Measurements from ENCODE around the gene KEAP1. TPM values are rescaled to one million over a fixed set of nuclear protein-coding genes. Genes with fewer than 3 reads are reported as not detected.
"Not testable (repeated sequence)": the region's sequence is repeated elsewhere in the genome, so short reads cannot be mapped to it uniquely, and the experiment has no call there.

The KEAP1 gene
- total RNA-seq, 1 donor from 2014 or later: 97.7 TPM

DNA sequence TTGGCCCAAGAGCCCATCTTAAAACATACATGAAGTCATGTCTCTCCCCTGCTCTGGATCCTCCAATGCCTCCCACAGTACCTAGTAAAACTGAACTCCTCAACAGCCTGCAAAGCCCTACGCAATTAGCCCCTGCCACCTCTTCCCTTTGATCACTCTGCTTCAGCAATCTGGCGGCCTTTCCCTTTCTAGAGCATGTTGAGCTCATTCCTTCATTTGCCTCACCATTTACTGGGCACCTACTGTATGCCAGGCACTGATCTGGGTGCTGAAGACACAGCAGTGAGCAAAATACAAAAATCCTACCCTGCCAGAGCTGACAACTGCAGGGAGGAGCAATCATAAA, 2.9 kb downstream of the KEAP1 start:
- intact Hi-C loops (cut with micrococcal nuclease): loop anchor here (5.0 kb wide), 2 partner anchors 78 to 337 kb away; partner anchors contain the start of genes PDE4A and TMED1

DNA sequence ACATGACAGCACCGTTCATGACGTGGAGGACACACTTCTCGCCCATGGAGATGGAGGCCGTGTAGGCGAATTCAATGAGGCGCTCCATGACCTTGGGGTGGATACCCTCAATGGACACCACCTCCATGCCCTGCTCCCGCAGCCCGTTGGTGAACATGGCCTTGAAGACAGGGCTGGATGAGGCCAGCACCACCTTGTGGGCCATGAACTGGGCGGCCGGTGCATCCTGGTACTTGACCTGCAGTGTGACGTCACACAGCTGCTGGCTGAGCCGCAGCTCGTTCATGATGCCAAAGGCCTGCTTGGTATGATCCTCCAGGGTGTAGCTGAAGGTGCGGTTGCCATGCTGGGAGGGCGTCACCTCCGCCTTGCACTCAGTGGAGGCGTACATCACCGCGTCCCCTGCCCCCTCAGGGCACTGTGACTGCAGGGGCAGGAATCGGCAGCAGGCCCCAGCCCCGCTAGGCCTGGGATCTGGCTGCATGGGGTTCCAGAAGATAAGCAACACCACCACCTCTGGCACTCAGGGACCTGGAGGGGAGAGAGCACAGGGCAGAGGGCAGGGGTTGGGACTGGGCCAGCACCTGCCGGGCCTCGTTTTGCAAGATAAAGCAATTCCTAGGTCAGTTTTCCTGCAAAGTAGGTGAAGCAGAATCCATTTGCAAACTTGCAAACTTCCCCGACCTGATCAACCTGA, 3.5 kb downstream of the KEAP1 start:
- intact Hi-C loops (cut with micrococcal nuclease): loop anchor here (5.0 kb wide), 2 partner anchors 77 to 338 kb away; partner anchors contain the start of genes PDE4A and TMED1

DNA sequence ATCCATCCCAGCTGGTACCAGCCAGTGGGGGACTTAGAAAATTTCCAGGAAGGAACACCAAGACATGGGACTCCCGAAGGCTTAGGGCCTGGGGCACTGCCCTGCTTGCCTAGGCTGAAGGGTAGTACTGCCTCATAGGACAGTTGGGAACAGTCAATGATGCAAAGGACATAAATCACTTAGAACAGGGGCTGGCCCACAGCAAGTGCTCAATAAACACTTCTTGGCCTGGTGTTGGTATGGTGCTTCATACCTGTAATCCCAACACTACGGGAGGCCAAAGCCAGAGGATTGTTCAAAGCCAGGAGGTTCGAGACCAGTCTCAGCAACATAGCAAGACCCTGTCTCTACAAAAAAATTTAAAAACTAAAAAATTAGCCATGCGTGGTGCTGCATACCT, 5.8 kb downstream of the KEAP1 start:
- intact Hi-C loops (cut with micrococcal nuclease): no loop called here

DNA sequence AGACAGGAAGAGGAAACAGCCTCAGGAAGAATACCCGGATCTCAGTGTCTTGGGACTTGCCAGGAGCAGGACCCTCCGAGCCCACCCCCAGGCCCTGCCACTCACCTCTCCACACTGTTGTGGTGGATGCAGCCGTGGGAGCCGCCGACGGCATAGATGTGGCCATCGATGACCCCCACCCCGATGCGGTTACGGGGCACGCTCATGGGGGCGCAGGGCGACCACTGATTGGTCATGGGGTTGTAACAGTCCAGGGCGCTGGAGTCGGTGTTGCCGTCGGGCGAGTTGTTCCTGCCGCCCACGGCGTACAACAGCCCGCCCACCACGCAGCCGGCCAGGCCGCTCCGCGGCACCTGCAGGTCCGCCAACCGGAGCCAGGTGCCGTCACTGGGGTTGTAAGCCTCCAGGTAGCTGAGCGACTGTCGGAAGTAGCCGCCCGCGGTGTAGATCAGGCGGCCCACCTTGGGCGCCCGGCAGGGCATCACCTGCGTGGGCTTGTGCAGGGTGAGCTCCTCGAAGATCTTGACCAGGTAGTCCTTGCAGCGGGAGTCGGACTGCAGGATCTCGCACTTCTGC, 11.6 kb downstream of the KEAP1 start:
- intact Hi-C loops (cut with micrococcal nuclease): no loop called here

DNA sequence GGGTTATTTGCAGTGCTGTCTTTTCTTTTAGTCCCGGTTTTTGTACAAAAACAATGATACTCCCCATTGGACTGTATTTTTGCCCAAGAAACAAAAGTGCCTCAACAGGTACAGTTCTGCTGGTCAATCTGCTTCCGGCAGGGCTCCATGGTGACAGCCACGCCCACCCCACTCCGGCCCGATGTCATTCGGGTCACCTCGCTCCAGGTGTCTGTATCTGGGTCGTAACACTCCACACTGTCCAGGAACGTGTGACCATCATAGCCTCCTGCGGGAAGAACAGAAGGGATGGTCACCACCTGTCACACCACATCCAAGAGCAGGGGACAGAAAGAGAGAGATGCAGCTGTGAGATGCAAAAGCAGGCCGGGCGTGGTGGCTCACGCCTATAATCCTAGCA, 16.6 kb downstream of the KEAP1 start:
- intact Hi-C loops (cut with micrococcal nuclease): no loop called here

DNA sequence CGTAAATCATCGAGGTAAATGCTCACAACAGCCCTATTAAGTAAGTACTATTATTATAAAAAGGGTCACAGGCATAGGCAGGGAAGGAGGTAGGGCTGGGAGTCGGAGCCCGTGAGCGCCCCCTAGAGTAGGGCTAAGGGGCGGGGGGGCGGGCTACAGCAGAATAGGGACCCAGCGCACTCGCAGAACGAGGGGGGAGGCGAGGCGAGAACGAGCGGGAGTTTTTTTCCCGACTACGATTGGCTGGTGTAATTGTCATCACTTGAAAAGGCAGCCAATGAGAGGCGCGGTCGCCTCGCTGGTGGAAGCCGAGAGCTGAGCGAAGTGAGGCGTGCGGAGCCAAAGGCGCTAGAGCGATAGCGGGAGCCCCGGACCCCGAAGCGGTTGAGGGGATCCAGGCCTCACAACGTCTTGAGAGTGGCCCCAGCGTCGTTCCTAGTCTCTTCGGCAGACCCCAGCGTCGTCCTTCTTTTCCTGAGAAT, 24.2 kb downstream of the KEAP1 start:
- intact Hi-C loops (cut with micrococcal nuclease): loop anchor here (1.0 to 10.0 kb wide), 6 partner anchors 18 to 356 kb away; partner anchors contain the start of genes ATG4D, CDC37 and TMED1

DNA sequence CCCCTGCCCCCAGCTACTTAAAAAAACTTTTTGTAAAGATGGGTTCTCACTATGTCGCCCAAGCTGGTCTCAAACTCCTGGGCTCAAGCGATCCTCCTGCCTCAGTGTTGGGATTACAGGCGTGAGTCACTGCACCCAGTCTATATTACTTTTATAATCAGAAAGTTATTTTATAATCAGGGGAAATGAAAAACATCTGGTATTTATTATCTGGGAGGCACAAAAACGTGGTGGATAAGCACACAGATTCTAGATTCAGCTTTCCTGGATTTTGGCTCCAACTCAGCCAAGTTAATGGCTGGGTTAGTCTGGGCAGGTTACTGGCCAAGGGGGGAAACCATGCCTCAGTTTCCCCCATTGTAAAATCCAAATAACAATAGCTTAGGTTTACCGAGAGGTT, 24.7 kb downstream of the KEAP1 start:
- intact Hi-C loops (cut with micrococcal nuclease): loop anchor here (2.0 to 10.0 kb wide), 2 partner anchors 54 to 356 kb away; partner anchors contain the start of gene TMED1

DNA sequence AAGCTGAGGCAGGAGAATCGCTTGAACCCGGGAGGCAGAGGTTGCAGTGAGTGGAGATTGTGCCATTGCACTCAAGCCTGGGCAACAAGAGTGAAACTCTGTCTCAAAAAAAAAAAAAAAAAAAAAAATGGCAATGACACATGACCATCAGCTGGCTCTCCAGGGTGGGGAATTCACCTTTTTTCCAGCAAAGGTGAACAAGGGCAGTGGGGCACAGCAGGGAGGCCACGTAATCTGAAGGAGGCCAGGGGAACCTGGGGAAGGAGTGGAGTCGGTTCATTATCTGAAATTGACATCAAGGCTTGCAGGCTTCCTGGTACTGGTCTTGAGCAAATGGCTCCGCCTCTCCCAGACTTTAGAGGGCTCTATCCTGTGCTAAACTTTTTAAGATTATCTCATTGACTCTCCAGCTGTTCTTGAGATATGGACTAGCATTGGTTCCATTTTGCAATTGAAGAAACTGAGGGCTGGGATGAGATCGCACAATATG, 28.1 kb downstream of the KEAP1 start:
- intact Hi-C loops (cut with micrococcal nuclease): loop anchor here (10.0 kb wide), 1 partner anchor 360 kb away; the partner anchor contains the start of gene TMED1

DNA sequence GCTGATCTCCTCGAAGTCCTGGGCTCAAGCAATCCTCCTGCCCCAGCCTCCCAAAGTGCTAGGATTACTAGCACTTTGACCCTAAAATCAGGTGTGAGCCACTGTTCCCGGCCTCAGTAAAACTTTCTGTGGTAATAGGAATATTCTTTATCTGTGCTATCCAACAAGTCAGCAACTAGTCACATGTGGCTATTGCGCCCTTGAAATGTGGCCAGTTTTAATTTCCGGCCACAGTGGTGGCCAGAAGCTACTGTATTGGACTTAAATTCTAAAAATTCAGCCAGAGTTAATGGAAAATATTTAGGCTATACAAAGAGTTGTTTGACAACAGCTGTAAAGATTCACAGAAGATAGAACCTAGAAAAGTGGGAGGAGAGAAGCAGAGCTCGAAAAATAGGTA, 30.0 kb downstream of the KEAP1 start:
- intact Hi-C loops (cut with micrococcal nuclease): loop anchor here (10.0 kb wide), 1 partner anchor 362 kb away; the partner anchor contains the start of gene TMED1

DNA sequence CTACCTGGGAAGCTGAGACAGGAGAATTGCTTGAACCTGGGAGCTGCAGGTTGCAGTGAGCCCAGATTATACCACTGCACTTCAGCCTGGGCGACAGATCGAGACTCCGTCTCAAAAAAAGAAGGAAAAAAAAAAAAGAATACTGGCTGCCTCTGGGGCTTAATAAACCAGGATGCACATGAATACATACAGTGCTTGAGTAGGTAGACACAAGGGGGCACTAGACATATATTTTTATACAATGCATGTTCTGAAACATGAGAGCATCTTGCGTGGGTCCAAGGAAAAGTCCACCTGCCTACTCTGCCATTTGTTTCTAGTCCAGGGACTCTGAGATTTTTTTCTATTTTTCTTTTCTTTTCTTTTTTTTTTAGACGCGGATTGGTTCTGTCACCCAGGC, 31.2 kb downstream of the KEAP1 start:
- intact Hi-C loops (cut with micrococcal nuclease): loop anchor here (1.0 to 10.0 kb wide), 2 partner anchors 227 to 363 kb away; partner anchors contain the start of gene TMED1

DNA sequence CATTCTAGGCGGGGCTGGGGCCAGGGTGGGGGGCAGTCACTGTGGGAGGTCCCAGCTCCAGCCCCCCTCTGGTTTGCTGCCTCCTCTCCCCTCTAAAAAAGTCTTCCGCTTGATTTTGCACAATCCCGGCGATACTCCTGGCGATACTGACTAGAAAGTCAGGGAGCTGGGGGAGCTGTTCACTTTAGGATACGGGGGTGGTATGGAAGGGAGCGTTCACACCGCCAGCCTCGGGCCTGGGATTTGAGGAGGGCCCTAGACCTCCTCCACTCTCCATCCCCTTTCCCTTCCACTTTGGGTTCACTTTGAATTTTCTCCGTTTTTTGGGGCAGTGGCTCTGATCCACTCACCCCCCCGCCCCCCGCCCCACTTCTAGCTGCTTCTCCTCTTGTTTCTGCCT, 35.0 kb downstream of the KEAP1 start:
- intact Hi-C loops (cut with micrococcal nuclease): no loop called here

DNA sequence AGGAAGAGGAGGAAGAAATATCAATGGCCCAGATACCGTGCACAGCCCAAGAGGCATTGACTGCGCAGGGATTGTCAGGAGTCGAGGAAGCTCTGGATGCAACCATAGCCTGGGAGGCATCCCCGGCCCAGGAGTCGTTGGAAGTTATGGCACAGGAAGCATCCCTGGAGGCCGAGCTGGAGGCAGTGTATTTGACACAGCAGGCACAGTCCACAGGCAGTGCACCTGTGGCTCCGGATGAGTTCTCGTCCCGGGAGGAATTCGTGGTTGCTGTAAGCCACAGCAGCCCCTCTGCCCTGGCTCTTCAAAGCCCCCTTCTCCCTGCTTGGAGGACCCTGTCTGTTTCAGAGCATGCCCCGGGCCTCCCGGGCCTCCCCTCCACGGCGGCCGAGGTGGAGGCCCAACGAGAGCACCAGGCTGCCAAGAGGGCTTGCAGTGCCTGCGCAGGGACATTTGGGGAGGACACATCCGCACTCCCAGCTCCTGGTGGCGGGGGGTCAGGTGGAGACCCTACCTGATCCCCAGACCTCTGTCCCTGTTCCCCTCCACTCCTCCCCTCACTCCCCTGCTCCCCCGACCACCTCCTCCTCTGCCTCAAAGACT, 36.0 kb downstream of the KEAP1 start:
- intact Hi-C loops (cut with micrococcal nuclease): no loop called here

DNA sequence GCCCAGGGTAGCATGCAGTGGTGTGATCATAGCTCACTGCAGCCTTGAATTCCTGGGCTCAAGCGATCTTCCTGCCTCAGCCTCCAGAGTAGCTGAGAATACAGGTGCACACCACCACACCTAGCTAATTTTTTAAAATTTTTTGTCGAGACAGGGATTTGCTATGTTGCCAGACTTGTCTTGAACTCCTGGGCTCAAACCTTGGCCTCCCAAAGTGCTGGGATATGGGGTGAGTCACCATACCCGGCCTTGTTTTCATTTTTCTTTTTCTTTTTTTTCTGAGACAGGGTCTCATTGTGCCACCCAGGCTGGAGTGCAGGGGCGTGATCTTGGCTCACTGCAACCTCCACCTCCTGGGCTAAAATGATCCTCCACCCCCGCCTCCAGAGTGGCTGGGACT, 38.7 kb downstream of the KEAP1 start:
- intact Hi-C loops (cut with micrococcal nuclease): loop anchor here (5.0 kb wide), 1 partner anchor 177 kb away; the partner anchor contains the start of genes ICAM4 and ICAM5

DNA sequence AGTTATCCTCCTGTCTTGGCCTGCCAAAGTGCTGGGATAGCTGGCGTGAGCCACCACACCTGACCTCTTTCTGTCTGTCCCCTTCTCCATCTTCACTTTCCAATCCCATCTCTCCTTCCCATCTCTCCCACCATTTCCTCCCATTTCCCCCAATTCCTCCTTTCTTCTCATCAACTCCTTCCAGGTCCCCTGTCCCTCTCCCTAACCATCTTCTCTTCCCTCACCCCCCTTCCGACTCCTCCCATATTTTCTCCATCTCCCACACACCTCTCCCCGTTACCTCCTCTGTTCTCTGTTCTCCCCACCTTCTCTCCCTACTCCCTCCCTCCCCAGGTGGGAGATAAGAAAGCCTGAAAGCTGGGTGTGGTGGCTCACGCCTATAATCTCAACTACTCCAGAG, 40.6 kb downstream of the KEAP1 start:
- intact Hi-C loops (cut with micrococcal nuclease): loop anchor here (5.0 kb wide), 1 partner anchor 175 kb away; the partner anchor contains the start of genes ICAM4 and ICAM5

DNA sequence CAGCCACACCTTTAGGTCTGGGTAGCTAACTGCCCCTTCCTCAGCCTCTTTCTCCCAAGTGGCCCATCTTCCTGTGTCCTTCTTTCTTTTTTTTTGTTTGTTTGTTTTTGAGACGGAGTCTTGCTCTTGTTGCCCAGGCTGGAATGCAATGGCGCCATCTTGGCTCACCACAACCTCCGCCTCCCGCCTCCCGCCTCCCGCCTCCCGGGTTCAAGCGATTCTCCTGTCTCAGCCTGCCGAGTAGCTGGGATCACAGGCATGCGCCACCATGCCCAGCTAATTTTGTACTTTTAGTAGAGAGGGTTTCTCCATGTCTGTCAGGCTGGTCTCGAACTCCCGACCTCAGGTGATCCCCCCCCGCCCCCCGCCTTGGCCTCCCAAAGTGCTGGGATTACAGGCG, 41.1 kb downstream of the KEAP1 start:
- intact Hi-C loops (cut with micrococcal nuclease): loop anchor here (5.0 kb wide), 1 partner anchor 175 kb away; the partner anchor contains the start of genes ICAM4 and ICAM5

DNA sequence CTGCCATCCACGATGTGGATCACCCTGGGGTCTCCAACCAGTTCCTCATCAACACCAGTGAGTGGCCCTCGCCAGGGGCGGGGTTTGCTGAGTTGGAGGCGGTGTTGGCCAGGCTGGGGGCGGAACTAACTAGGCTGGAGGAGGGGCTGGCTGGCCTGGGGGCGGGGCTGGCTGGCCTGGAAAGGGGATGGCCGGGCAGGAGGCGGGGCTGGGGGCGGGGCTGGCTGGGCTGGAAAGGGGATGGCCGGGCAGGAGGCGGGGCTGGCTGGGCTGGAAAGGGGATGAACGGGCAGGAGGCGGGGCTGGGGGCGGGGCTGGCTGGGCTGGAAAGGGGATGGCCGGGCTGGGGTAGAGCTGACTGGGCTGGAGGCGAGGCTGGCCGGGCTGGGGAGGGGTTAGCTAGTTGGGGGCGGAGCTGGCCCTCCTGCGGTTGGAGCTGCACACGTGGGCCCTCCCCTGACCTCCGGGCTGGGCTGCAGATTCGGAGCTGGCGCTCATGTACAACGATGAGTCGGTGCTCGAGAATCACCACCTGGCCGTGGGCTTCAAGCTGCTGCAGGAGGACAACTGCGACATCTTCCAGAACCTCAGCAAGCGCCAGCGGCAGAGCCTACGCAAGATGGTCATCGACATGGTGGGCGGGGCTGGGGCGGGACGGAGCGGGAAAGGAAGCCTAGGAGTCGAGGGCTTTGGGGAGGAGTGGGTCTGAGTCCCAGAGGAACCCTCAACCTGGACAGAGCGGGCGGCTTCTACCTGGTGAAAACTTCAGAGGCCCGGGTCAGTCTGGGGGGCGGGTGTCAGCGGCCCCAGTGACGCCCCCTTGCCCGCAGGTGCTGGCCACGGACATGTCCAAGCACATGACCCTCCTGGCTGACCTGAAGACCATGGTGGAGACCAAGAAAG, 41.9 kb downstream of the KEAP1 start:
- intact Hi-C loops (cut with micrococcal nuclease): loop anchor here (1.0 to 5.0 kb wide), 7 partner anchors 18 to 642 kb away; partner anchors contain the start of genes CARM1, CDC37, FBXL12 and ICAM4

DNA sequence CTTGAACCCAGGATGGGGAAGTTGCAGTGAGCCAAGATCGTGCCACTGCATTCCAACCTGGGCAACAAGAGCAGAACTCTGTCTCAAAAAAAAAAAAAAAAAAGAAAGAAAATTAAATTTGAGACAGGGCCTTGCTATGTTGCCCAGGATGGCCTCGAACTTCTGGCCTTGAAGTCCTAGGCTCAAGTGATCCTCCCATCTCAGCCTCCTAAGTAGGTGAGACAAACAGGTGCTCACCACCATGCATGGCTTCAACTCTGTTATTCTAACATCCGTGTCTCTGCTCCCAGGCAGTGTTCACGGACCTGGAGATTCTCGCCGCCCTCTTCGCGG, 42.5 kb downstream of the KEAP1 start:
- intact Hi-C loops (cut with micrococcal nuclease): loop anchor here (1.0 to 5.0 kb wide), 7 partner anchors 19 to 641 kb away; partner anchors contain the start of genes CARM1, CDC37, FBXL12 and ICAM4

DNA sequence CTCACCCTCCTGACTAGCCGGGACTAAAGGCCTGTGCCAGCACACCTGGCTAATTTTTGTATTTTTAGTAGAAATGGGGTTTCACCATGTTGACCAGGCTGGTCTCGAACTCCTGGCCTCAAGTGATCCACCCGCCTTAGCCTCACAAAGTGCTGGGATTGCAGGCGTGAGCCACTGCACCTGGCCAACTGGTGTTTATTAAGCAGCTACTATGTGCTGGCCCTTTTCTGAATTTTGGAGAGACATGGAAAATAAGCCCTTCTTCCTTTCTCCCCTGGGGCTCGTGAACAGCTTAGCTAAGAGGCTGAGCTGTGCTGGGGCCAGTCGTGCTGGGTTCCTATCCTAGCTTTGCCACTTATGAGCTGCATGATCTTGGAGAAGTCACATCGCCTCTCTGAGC, 44.4 kb downstream of the KEAP1 start:
- intact Hi-C loops (cut with micrococcal nuclease): not testable (repeated sequence)

DNA sequence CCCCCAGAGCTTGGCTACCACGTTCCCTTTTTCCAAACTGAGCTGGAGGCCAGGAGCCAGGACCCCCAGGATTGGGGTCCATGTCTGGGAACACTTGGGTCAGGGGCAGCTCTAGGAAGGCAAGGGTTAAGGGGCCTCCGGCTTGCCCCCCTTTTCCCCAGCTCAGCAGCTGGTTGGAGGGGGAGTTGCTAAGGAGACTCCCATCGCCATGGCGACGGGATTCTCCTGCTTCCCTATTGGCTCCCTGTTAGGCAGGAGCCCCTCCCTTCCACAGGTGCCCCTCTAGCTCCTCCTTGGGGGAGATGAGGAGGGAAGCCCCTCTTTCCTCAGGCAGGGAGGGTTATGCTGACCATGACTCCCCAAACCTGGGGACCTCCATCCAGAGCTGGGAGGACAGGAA, 48.9 kb downstream of the KEAP1 start:
- intact Hi-C loops (cut with micrococcal nuclease): no loop called here

DNA sequence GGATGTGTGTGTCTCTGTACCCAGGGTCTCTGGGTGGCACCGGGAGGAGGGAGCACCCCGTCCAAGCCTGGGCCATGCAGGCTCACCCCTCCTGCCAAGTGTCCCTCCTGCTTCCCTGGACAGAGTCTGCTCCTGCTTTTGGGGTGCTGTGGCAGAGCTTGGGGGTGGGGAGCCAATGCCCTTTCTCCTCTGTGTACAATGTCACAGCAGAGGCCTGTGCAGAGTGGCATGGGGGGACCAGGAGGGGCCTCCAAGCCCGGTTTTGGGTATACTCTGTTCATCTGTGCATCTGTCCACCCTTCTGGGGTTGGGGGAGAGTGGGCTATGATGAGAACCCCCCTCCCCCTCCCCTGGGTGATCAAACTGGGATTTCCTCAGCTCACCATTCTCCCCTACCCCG, 49.3 kb downstream of the KEAP1 start:
- intact Hi-C loops (cut with micrococcal nuclease): no loop called here
